ENCODE measurements around the gene APH1B.

The APH1B gene

DNA sequence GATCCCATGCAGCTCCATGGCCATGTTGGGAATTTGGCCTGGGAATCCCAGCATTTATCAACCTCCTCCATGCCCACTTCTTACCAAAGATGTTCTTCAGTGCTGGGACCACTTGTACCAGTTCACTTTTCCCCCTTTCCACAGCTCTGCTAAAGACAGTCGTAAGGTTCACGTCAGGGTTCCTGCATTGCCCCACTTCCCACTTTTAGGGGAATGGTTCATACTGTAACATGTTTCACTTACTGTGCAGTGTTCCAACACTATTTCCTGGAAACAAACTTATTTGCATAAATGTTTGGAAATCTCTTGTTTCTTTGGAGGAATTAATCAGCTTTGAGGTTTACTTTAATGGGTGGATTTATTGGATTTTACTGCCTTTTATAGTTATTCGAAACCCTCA is 17.0 kb downstream of the APH1B start:
- DNase-seq (no peak), ATAC-seq (replicated peaks) (no peak)
- Mint-ChIP-seq H3K27ac (no peak overlapping the region), H3K9me3 (no peaks in the 10 kb centered on the region), H3K27me3 (no peaks in the 10 kb centered on the region), H3K4me1 (peaks cover 2 to 17% of the 10 kb centered on the region in 2 donors), H3K36me3 (peaks cover 16 to 28% of the 10 kb centered on the region in 2 donors), H3K4me3 (no peak overlapping the region)

GRCh38 chr15:63295341-63295740 is 17.9 kb downstream of the APH1B start:
- Mint-ChIP-seq H3K27ac (no peak overlapping the region), H3K9me3 (no peaks in the 10 kb centered on the region), H3K36me3 (peaks cover 20 to 37% of the 10 kb centered on the region in 2 donors), H3K4me1 (peaks cover 2 to 17% of the 10 kb centered on the region in 2 donors), H3K4me3 (no peak overlapping the region), H3K27me3 (no peaks in the 10 kb centered on the region)
- ATAC-seq (replicated peaks) (no peak), DNase-seq (no peak)

GRCh38 chr15:63296195-63296594 is 18.8 kb downstream of the APH1B start:
- H3K4me3 Mint-ChIP-seq, result no peak overlapping the region
- no peaks in the 10 kb centered on the region for H3K27me3 Mint-ChIP-seq
- peaks cover 20 to 36% of the 10 kb centered on the region in 2 donors for H3K36me3 Mint-ChIP-seq
- no peak overlapping the region for H3K27ac Mint-ChIP-seq
- H3K4me1 Mint-ChIP-seq, result peaks cover 2 to 17% of the 10 kb centered on the region in 2 donors
- no peak for ATAC-seq (replicated peaks)
- no peak for DNase-seq
- H3K9me3 Mint-ChIP-seq, result no peaks in the 10 kb centered on the region

DNA sequence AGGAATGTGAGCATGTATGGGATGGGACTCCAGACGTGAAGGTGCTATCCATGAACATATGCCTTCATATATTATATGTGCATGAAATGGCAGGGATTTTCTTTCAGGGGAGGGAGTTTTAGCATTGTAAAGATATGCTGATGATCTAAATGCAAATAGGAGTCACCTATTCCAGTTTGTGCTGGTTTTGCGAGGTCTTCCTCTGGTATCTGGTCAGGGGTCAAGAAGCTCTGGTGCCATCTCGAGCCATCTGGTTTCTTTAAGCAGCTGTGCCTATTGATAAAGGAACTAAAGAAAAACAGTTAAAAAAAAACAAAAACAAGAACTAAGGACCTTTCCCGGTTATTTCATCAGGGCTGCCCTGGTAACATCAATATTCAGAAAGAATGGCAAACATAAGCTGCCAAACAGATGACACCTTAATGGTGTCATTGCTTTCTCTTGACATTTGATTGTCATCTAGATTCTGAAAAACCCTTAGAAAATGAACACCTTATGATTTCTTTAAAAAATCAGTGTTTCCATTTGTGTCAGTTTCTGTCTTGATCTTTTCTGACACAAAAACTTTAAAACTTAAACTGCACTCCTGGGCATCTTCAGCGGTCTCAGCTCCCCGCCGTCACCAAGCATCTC is 22.7 kb downstream of the APH1B start:
- no peaks in the 10 kb centered on the region for H3K27me3 Mint-ChIP-seq
- H3K36me3 Mint-ChIP-seq, result peaks cover 29 to 39% of the 10 kb centered on the region in 2 donors
- no peaks in the 10 kb centered on the region for H3K9me3 Mint-ChIP-seq
- ATAC-seq (replicated peaks) (no peak), DNase-seq (no peak)
- no peak overlapping the region for H3K27ac Mint-ChIP-seq
- peaks cover 0 to 4% of the 10 kb centered on the region in 2 donors for H3K4me1 Mint-ChIP-seq
- H3K4me3 Mint-ChIP-seq, result no peak overlapping the region

DNA sequence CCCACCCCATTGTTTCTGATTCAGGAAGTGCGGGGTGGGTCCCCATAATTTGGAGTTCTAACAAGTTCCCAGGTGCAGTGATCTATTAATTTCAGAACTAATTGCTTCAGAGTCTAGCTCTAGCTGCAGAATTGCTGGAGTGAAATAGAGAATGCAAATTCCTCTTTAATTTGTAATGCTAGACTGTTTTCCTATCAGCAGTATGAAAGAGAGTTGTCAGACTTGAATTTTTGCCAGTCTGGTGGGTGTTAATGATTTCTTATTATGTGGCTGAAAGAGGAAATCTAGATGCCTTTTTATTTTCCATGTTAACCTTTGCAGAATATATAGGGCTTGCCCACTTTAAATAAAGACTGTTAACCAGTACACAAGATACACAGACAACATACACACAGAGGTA is 23.7 kb downstream of the APH1B start:
- Mint-ChIP-seq H3K9me3 (no peaks in the 10 kb centered on the region), H3K27ac (no peak overlapping the region), H3K27me3 (no peaks in the 10 kb centered on the region), H3K4me1 (peaks cover 0 to 4% of the 10 kb centered on the region in 2 donors), H3K36me3 (peaks cover 27 to 37% of the 10 kb centered on the region in 2 donors), H3K4me3 (no peak overlapping the region)
- DNase-seq, result no peak
- ATAC-seq (replicated peaks), result no peak

GRCh38 chr15:63305260-63305659 is 27.9 kb downstream of the APH1B start:
- Mint-ChIP-seq H3K4me1 (no peaks in the 10 kb centered on the region), H3K27ac (peak overlapping the region; percentile 14), H3K9me3 (no peaks in the 10 kb centered on the region), H3K36me3 (peaks cover 14 to 18% of the 10 kb centered on the region in 2 donors), H3K27me3 (no peaks in the 10 kb centered on the region), H3K4me3 (no peak overlapping the region)
- DNase-seq, result no peak
- ATAC-seq (replicated peaks), result no peak

DNA sequence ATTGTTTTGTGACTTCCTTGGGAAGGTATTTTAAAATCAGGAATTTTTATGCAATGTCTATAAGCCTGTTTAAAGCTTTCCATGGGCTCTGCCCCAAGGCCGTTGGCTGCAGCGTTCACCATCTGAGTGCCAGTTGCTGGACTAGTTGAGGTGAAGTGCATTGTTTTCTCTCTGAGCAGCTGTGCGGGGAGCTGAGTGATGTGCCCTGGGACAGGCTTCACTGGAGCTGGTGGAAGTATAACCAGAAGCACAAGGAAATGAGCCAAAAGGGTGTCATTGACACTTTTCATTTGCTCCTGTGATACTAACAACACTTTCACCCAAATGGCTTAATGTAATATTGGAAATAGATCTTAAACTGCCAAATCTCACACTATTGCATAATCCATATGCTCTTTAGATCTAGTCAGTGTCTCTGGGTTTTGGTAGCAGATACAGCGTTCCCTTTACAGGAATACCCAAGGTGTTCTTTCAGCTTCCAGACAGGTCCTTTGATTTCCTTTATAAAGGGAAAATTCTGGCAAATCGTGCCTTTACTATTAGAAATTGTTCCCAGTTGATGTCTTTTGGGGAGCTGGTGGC is 29.2 kb downstream of the APH1B start:
- ATAC-seq (replicated peaks) (no peak), DNase-seq (no peak)
- Mint-ChIP-seq H3K4me1 (no peaks in the 10 kb centered on the region), H3K27ac (no peak overlapping the region), H3K36me3 (peaks cover 14 to 18% of the 10 kb centered on the region in 2 donors), H3K4me3 (no peak overlapping the region), H3K27me3 (no peaks in the 10 kb centered on the region), H3K9me3 (no peaks in the 10 kb centered on the region)

GRCh38 chr15:63308491-63308890 is 31.1 kb downstream of the APH1B start:
- Mint-ChIP-seq H3K27me3 (no peaks in the 10 kb centered on the region), H3K27ac (no peak overlapping the region), H3K4me1 (no peaks in the 10 kb centered on the region), H3K9me3 (no peaks in the 10 kb centered on the region), H3K4me3 (no peak overlapping the region), H3K36me3 (peaks cover 6 to 14% of the 10 kb centered on the region in 2 donors)
- ATAC-seq (replicated peaks), result no peak
- DNase-seq, result no peak

DNA sequence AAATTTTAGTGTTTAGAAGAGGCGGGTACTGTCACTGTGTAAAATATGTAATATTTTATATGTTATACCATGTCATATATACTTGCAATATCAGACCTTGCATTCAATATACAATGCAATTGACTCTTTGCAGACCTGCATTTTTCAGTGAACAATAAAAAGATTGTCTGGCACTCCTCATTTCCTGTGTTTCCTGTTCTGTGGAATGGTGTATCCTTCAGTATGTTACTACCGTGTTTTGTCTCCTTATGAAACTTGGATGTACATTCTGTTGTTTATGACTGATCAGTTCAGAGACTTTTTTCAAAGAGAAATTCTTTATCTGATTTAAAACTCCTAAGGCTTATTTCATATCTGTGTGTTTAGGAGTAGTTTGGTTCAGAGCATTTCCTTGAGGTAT is 31.5 kb downstream of the APH1B start:
- no peaks in the 10 kb centered on the region for H3K9me3 Mint-ChIP-seq
- no peaks in the 10 kb centered on the region for H3K27me3 Mint-ChIP-seq
- no peaks in the 10 kb centered on the region for H3K4me1 Mint-ChIP-seq
- ATAC-seq (replicated peaks), result no peak
- H3K4me3 Mint-ChIP-seq, result no peak overlapping the region
- H3K27ac Mint-ChIP-seq, result no peak overlapping the region
- no peak for DNase-seq
- H3K36me3 Mint-ChIP-seq, result peaks cover 4 to 14% of the 10 kb centered on the region in 2 donors

GRCh38 chr15:63310646-63311045 is 33.2 kb downstream of the APH1B start:
- H3K27me3 Mint-ChIP-seq, result no peaks in the 10 kb centered on the region
- no peaks in the 10 kb centered on the region for H3K9me3 Mint-ChIP-seq
- H3K36me3 Mint-ChIP-seq, result peaks cover 4 to 8% of the 10 kb centered on the region in 2 donors
- H3K27ac Mint-ChIP-seq, result no peak overlapping the region
- H3K4me3 Mint-ChIP-seq, result no peak overlapping the region
- ATAC-seq (replicated peaks), result no peak
- DNase-seq, result no peak
- H3K4me1 Mint-ChIP-seq, result no peaks in the 10 kb centered on the region

- H3K4me3 Mint-ChIP-seq, result no peak overlapping the region
- ATAC-seq (replicated peaks) (no peak), DNase-seq (no peak)
- H3K36me3 Mint-ChIP-seq, result peaks cover 2 to 4% of the 10 kb centered on the region in 2 donors
- no peaks in the 10 kb centered on the region for H3K9me3 Mint-ChIP-seq
- no peak overlapping the region for H3K27ac Mint-ChIP-seq
- no peaks in the 10 kb centered on the region for H3K27me3 Mint-ChIP-seq
- H3K4me1 Mint-ChIP-seq, result peaks cover 0 to 5% of the 10 kb centered on the region in 2 donors
These were observed 34.9 kb downstream of the APH1B start for GRCh38 chr15:63312286-63312685.

DNA sequence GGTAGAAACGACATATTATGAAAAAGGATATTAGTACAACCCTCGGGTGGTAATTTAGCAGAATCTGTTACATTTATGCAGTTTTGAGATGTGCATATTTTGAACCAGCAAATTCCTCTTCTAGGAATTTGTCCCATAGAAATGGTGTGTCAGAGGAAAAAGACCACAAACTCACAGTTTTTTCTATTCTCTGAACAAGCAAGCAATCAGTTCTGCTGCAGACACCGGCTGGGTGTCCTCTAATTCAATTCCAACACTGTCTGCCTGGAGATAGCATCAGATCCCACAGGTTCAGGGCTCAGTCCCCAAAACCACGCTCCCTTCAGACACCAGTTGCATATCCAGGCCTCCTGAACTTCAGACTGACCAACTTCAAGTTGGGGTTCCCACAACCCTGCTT is 36.4 kb downstream of the APH1B start:
- H3K27me3 Mint-ChIP-seq, result no peaks in the 10 kb centered on the region
- no peak overlapping the region for H3K4me3 Mint-ChIP-seq
- peaks cover 2 to 4% of the 10 kb centered on the region in 2 donors for H3K36me3 Mint-ChIP-seq
- H3K9me3 Mint-ChIP-seq, result no peaks in the 10 kb centered on the region
- no peak for DNase-seq
- no peak for ATAC-seq (replicated peaks)
- peaks cover 1 to 5% of the 10 kb centered on the region in 2 donors for H3K4me1 Mint-ChIP-seq
- no peak overlapping the region for H3K27ac Mint-ChIP-seq

- no peaks in the 10 kb centered on the region for H3K9me3 Mint-ChIP-seq
- no peaks in the 10 kb centered on the region for H3K27me3 Mint-ChIP-seq
- no peak for ATAC-seq (replicated peaks)
These were observed 37.0 kb downstream of the APH1B start for GRCh38 chr15:63314409-63314808.

GRCh38 chr15:63318344-63318743 is 40.9 kb downstream of the APH1B start:
- no peaks in the 10 kb centered on the region for H3K9me3 Mint-ChIP-seq
- no peak for DNase-seq
- peaks cover 1 to 5% of the 10 kb centered on the region in 2 donors for H3K4me1 Mint-ChIP-seq
- peak; percentile 47 to 49 for ATAC-seq (replicated peaks)
- no peaks in the 10 kb centered on the region for H3K36me3 Mint-ChIP-seq
- no peak overlapping the region for H3K27ac Mint-ChIP-seq
- H3K4me3 Mint-ChIP-seq, result no peak overlapping the region
- no peaks in the 10 kb centered on the region for H3K27me3 Mint-ChIP-seq

More at GRCh38 chr15:63314409-63314808, 37.0 kb downstream of the APH1B start:
- DNase-seq, result no peak
- no peak overlapping the region for H3K27ac Mint-ChIP-seq
- H3K4me3 Mint-ChIP-seq, result no peak overlapping the region
- H3K4me1 Mint-ChIP-seq, result peaks cover 1 to 5% of the 10 kb centered on the region in 2 donors
- peaks cover 2 to 4% of the 10 kb centered on the region in 2 donors for H3K36me3 Mint-ChIP-seq

GRCh38 chr15:63319065-63319464 is 41.7 kb downstream of the APH1B start:
- no peaks in the 10 kb centered on the region for H3K27me3 Mint-ChIP-seq
- H3K36me3 Mint-ChIP-seq, result no peaks in the 10 kb centered on the region
- H3K9me3 Mint-ChIP-seq, result no peaks in the 10 kb centered on the region
- H3K27ac Mint-ChIP-seq, result no peak overlapping the region
- H3K4me1 Mint-ChIP-seq, result peaks cover 1 to 5% of the 10 kb centered on the region in 2 donors
- H3K4me3 Mint-ChIP-seq, result no peak overlapping the region
- ATAC-seq (replicated peaks) (no peak), DNase-seq (no peak)

Data from stimulated activated naive B cell treated with anti-CD40 and anti-IgM and Interleukin-4, amounts not matched to agents 10 μg/mL and 1 μg/mL and 100 μg/mL, for 72 hours (primary cell).